ENCODE results near the gene SMAP1. TPM values are rescaled to one million over a fixed set of nuclear protein-coding genes. Genes with fewer than 3 reads are reported as not detected.

Gene SMAP1
- total RNA-seq, 1 donor from 2014 or later: 32.1 TPM

- peaks cover 33% of the 10 kb centered on the region for H3K4me1 ChIP-seq
- H3K4me3 ChIP-seq: no peak overlapping the region
- H3K27ac ChIP-seq (replicated peaks): no peak overlapping the region
- H3K27me3 ChIP-seq (ENCODE audit: low read depth): no peaks in the 10 kb centered on the region
- intact Hi-C loops (cut with micrococcal nuclease): no loop called here
- H3K36me3 ChIP-seq: no peaks in the 10 kb centered on the region
- no peak for DNase-seq
- no peak for TF ChIP-seq CTCF (IDR thresholded peaks at IDR 0.05; ENCODE audit: borderline replicate concordance)
- no peaks in the 10 kb centered on the region for H3K9me3 ChIP-seq (replicated peaks)
Observed at GRCh38 chr6:70676821-70677220, 9.1 kb downstream of the SMAP1 start.

GRCh38 chr6:70680396-70680795 is 12.7 kb downstream of the SMAP1 start:
- H3K36me3 ChIP-seq: no peaks in the 10 kb centered on the region
- intact Hi-C loops (cut with micrococcal nuclease): loop anchor here (10.0 kb wide), 1 partner anchor 136 kb away; no protein-coding TSS in a partner anchor
- no peak for DNase-seq

GRCh38 chr6:70684794-70685493 is 17.3 kb downstream of the SMAP1 start:
- no peak for DNase-seq
- peak overlapping the region; percentile 21 for H3K27ac ChIP-seq (replicated peaks)
- peaks cover 49% of the 10 kb centered on the region for H3K4me1 ChIP-seq
- H3K4me3 ChIP-seq: no peak overlapping the region
- H3K36me3 ChIP-seq: no peaks in the 10 kb centered on the region
- no peak for TF ChIP-seq CTCF (IDR thresholded peaks at IDR 0.05; ENCODE audit: borderline replicate concordance)
- H3K9me3 ChIP-seq (replicated peaks): no peaks in the 10 kb centered on the region
- no peaks in the 10 kb centered on the region for H3K27me3 ChIP-seq (ENCODE audit: low read depth)
- intact Hi-C loops (cut with micrococcal nuclease): loop anchor here (10.0 kb wide), 1 partner anchor 140 kb away; no protein-coding TSS in a partner anchor

More at GRCh38 chr6:70680396-70680795, 12.7 kb downstream of the SMAP1 start:
- Histone ChIP-seq H3K27ac (replicated peaks) (no peak overlapping the region), H3K4me3 (no peak overlapping the region), H3K4me1 (peaks cover 35% of the 10 kb centered on the region), H3K27me3 (ENCODE audit: low read depth) (no peaks in the 10 kb centered on the region), H3K9me3 (replicated peaks) (no peaks in the 10 kb centered on the region)
- TF ChIP-seq CTCF (IDR thresholded peaks at IDR 0.05; ENCODE audit: borderline replicate concordance): no peak

- peaks cover 49% of the 10 kb centered on the region for H3K4me1 ChIP-seq
- TF ChIP-seq CTCF (IDR thresholded peaks at IDR 0.05; ENCODE audit: borderline replicate concordance): no peak
- intact Hi-C loops (cut with micrococcal nuclease): loop anchor here (10.0 kb wide), 1 partner anchor 141 kb away; no protein-coding TSS in a partner anchor
- peaks cover 1% of the 10 kb centered on the region for H3K9me3 ChIP-seq (replicated peaks)
- no peaks in the 10 kb centered on the region for H3K27me3 ChIP-seq (ENCODE audit: low read depth)
- H3K27ac ChIP-seq (replicated peaks): no peak overlapping the region
- no peaks in the 10 kb centered on the region for H3K36me3 ChIP-seq
- no peak overlapping the region for H3K4me3 ChIP-seq
- DNase-seq: no peak
Observed at GRCh38 chr6:70685494-70686180, 18.0 kb downstream of the SMAP1 start.

- TF ChIP-seq CTCF (IDR thresholded peaks at IDR 0.05; ENCODE audit: borderline replicate concordance): peak; percentile 79
- no peak for DNase-seq
- intact Hi-C loops (cut with micrococcal nuclease): loop anchor here (10.0 kb wide), 1 partner anchor 142 kb away; no protein-coding TSS in a partner anchor
Observed at GRCh38 chr6:70686548-70687133, 19.0 kb downstream of the SMAP1 start.

More at GRCh38 chr6:70686548-70687133, 19.0 kb downstream of the SMAP1 start:
- no peaks in the 10 kb centered on the region for H3K36me3 ChIP-seq
- H3K4me3 ChIP-seq: no peak overlapping the region
- no peaks in the 10 kb centered on the region for H3K27me3 ChIP-seq (ENCODE audit: low read depth)
- no peak overlapping the region for H3K27ac ChIP-seq (replicated peaks)
- peaks cover 49% of the 10 kb centered on the region for H3K4me1 ChIP-seq
- peaks cover 11% of the 10 kb centered on the region for H3K9me3 ChIP-seq (replicated peaks)

Data from left ventricle myocardium inferior (tissue), 1 donor.